ENCODE data around the gene ZNF92.

GRCh38 chr7:65430344-65431186 lies 56.9 kb downstream of the ZNF92 start:
- TF ChIP-seq POLR2A (IDR thresholded peaks at IDR 0.05; ENCODE audit: low read depth, low read length) (no peak), POLR2AphosphoS5 (IDR thresholded peaks at IDR 0.05; ENCODE audit: low read depth, low read length) (no peak), TAF1 (IDR thresholded peaks at IDR 0.05; ENCODE audit: low read depth, low read length) (no peak), POU2F2 (IDR thresholded peaks at IDR 0.05; ENCODE audit: low read depth, low read length) (no peak), PAX5 (IDR thresholded peaks at IDR 0.05; ENCODE audit: insufficient read depth, low read length, severe bottlenecking) (no peak)

Measured in GM12891 (cell line).